Activated CD4-positive, alpha-beta T cell treated with anti-CD3 and anti-CD28 coated beads for 48 hours (primary cell): Measurements from ENCODE around the gene PHLPP2.

ENCODE experiments used
- DNase-seq: peaks from one replicate; pipeline ENCODE4 v3.0.0-alpha.2; 2020

Gene PHLPP2

GRCh38 chr16:71669926-71670536, 54.5 kb downstream of the PHLPP2 start:
- no peak for DNase-seq

- no peak for DNase-seq
Observed at GRCh38 chr16:71666928-71667707, 57.4 kb downstream of the PHLPP2 start.

GRCh38 chr16:71666264-71666663, 58.2 kb downstream of the PHLPP2 start:
- no peak for DNase-seq

GRCh38 chr16:71659471-71659870, 65.0 kb downstream of the PHLPP2 start:
- DNase-seq = no peak

GRCh38 chr16:71658771-71659170, 65.7 kb downstream of the PHLPP2 start:
- no peak for DNase-seq

GRCh38 chr16:71649704-71650103, 74.8 kb downstream of the PHLPP2 start:
- DNase-seq = no peak

GRCh38 chr16:71648921-71649320, 75.6 kb downstream of the PHLPP2 start:
- no peak for DNase-seq

- no peak for DNase-seq
Observed at GRCh38 chr16:71648162-71648561, 76.3 kb downstream of the PHLPP2 start.

- DNase-seq = no peak
Observed at GRCh38 chr16:71647391-71647790, 77.1 kb downstream of the PHLPP2 start.

DNA sequence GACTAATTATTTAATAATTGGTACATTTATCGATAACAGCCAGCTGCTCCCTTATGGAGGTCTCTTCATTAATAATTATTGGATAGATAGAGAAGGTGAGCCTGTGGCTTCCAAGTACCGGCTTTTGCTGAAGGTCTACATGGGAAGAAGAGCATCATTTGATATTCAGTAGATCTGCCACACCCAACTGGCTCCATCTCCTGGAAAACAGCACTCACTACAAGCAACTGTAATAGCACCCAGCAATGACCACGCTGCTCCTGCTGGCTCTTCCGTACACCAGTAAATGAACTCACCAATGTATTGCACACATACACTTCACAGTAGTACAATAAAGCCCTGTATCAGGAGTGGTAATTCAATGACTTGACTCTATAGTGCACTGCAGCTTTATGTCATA, 79.1 kb downstream of the PHLPP2 start:
- DNase-seq = peak; percentile 15

DNA sequence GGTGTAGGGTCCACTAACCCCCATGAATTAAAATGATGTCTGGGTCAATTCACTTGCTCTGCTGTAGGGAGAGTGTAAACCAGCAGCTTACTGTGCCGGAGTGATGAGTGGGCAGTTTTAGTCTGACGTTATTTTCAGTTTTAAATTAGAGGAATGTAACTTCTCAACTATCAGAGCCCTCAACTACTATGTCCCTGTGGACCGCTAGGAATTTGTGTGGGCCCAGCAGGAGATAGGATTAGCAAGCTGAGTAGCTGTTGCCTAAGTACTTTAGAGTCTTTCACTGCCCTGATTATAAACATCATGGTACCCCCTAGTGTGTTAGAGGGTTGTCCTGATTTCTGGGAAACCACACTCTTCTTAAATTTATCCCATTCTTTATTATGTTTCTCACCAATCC, 87.1 kb downstream of the PHLPP2 start:
- no peak for DNase-seq

- no peak for DNase-seq
Observed at GRCh38 chr16:71635632-71636031, 88.9 kb downstream of the PHLPP2 start.

- no peak for DNase-seq
Observed at GRCh38 chr16:71631776-71632175, 92.7 kb downstream of the PHLPP2 start.

DNA sequence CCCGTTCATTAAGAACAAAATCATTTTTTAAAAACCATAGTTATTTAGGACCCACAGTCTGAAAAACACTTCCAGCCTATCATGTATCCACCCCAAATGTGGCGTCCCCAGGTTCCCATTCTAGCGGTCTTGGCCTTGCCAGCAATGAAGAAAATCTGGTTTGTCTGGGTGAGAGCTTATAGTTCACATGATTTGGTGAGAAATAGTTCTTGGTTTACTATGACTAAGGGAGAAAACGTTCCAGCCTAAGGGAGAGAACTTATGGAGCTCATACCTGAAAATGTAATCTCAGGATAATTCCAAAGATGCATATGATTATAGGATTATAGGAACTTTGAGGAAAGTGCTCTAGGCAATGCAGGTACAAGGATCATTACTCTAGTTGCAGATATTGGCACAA, 93.7 kb downstream of the PHLPP2 start:
- no peak for DNase-seq

GRCh38 chr16:71629278-71630016, 95.1 kb downstream of the PHLPP2 start:
- no peak for DNase-seq

- no peak for DNase-seq
Observed at GRCh38 chr16:71628810-71629209, 95.7 kb downstream of the PHLPP2 start.

- DNase-seq = no peak
Observed at GRCh38 chr16:71627731-71628181, 96.7 kb downstream of the PHLPP2 start.

GRCh38 chr16:71626858-71627213, 97.7 kb downstream of the PHLPP2 start:
- DNase-seq = peak; percentile 13

DNA sequence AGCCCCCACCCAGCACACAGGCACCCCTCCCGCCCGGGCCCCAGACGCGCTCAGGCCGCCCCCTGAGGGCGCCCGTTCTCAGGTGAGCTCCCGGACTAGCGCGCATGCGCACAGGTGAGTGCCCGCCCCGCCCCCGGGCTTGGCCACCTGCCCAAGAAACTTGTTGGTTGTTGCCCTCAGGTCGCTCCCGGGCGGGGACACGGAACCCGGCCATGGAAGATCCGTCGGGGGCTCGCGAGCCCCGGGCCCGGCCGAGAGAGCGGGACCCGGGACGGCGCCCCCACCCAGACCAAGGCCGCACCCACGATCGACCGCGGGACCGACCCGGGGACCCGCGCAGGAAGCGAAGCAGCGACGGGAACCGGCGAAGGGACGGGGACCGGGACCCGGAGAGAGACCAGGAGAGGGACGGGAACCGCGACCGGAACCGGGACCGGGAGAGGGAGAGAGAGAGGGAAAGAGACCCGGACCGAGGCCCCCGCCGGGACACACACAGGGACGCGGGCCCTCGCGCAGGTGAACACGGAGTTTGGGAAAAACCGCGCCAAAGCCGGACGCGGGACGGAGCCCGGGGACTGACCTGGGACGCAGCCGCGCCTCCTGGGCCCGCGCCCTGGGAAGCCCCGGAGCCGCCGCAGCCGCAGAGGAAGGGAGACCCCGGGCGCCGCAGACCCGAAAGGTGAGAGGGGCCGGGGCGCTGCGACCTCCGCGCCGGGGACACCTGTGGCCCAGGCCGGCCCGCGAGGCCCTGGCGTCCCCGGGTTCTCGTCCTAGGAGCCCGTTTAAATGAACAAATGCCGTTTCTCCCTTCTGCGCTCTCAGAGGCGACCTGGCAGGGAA, 98.3 kb downstream of the PHLPP2 start, which contains the start of gene MARVELD3:
MARVELD3 (plus strand) TSS at position 167 of the 840 bp plus-strand sequence; CDS start at position 213, 46 bp downstream.
- peak; percentile 38 for DNase-seq

- no peak for DNase-seq
Observed at GRCh38 chr16:71625113-71625850, 99.2 kb downstream of the PHLPP2 start.

- no peak for DNase-seq
Observed at GRCh38 chr16:71623597-71623996, 100.9 kb downstream of the PHLPP2 start.

GRCh38 chr16:71622088-71622487, 102.4 kb downstream of the PHLPP2 start:
- DNase-seq = no peak
